NT2/D1 (cell line): ENCODE measurements around the gene LRRC2.
A peak's percentile ranks its signal among the peaks of the same experiment; 100 is the strongest.
"Not testable (repeated sequence)": the region's sequence is repeated elsewhere in the genome, so short reads cannot be mapped to it uniquely, and the experiment has no call there.

Experiments
- DNase-seq: peaks from one replicate; pipeline ENCODE4 v3.0.0-alpha.2; 2011; ENCODE audit warnings: low read depth, low spot score
- H3K27me3 ChIP-seq: 2 replicates; pipeline ENCODE4 v1.6.0; 2011; ENCODE audit warnings: mild to moderate bottlenecking; ENCODE audit not compliant: insufficient read length, insufficient read depth
- H3K36me3 ChIP-seq: 2 replicates; pipeline ENCODE4 v1.6.1; 2011; ENCODE audit warnings: mild to moderate bottlenecking, low read length, mixed read lengths; ENCODE audit not compliant: insufficient read depth, insufficient read length
- H3K4me1 ChIP-seq: 2 replicates; pipeline ENCODE4 v1.5.1; 2011; ENCODE audit not compliant: insufficient read depth, insufficient read length
- H3K4me3 ChIP-seq: 2 replicates; pipeline ENCODE4 v1.5.1; 2011; ENCODE audit warnings: low read depth; ENCODE audit not compliant: insufficient read length
- H3K9ac ChIP-seq: 2 replicates; pipeline ENCODE4 v1.6.0; 2011; ENCODE audit warnings: low read depth; ENCODE audit not compliant: insufficient read length
- H3K9me3 ChIP-seq: 2 replicates; pipeline ENCODE4 v1.5.1; 2011; ENCODE audit warnings: mild to moderate bottlenecking, low read length; ENCODE audit not compliant: insufficient read depth
- SUZ12 ChIP-seq: IDR thresholded peaks from 2 replicates; pipeline ENCODE4 v1.6.1; 2011; ENCODE audit not compliant: insufficient read length, insufficient read depth; ENCODE audit errors: extremely low read depth
- YY1 ChIP-seq: IDR thresholded peaks from 2 replicates; pipeline ENCODE4 v1.6.1; 2011; ENCODE audit not compliant: insufficient read length, insufficient read depth
- ZNF274 ChIP-seq: IDR thresholded peaks from 2 replicates; pipeline ENCODE4 v1.6.1; 2011; ENCODE audit warnings: mild to moderate bottlenecking, low read depth, low read length

Gene LRRC2

DNA sequence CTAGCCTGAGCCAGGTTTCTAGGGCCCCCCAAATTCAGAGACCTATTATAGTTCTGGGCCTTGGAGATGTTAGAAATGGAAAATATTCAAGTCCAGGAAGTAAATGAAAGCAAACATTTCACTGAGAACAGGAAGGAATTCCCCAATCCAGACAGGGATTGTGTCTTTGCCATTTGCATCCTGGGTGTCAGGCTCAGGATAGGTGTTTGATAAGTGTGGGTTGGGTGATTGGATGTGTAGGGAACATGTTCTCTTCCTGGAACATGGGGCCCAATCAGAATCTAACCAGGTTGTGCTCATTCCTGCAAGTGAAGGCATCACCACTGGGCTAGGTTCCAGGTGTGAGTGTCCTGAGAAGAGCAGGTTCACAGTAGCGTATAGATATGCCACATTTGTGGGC, 14.6 kb upstream of the LRRC2 start:
- no peak overlapping the region for H3K9ac ChIP-seq

GRCh38 chr3:46579756-46580286, 13.7 kb upstream of the LRRC2 start:
- Histone ChIP-seq H3K4me3 (peak overlapping the region; percentile 33), H3K9ac (peak overlapping the region; percentile 66), H3K36me3 (peaks cover 32% of the 10 kb centered on the region), H3K27me3 (no peaks in the 10 kb centered on the region), H3K4me1 (no peaks in the 10 kb centered on the region), H3K9me3 (0 out of 2 replicates have a peak, but pooled peaks cover 1% of the 10 kb centered on the region)
- TF ChIP-seq YY1: no peak
- TF ChIP-seq ZNF274: no peak
- no peak for TF ChIP-seq SUZ12
- DNase-seq: no peak

More for the DNA sequence above, 14.6 kb upstream of the LRRC2 start:
- Histone ChIP-seq H3K36me3 (peaks cover 38% of the 10 kb centered on the region), H3K27me3 (no peaks in the 10 kb centered on the region), H3K4me3 (no peak overlapping the region), H3K9me3 (0 out of 2 replicates have a peak, but pooled peaks cover 6% of the 10 kb centered on the region), H3K4me1 (no peaks in the 10 kb centered on the region)
- TF ChIP-seq YY1 (no peak), SUZ12 (no peak), ZNF274 (no peak)
- no peak for DNase-seq

- Histone ChIP-seq H3K9ac (peak overlapping the region; percentile 66), H3K9me3 (no peaks in the 10 kb centered on the region), H3K27me3 (no peaks in the 10 kb centered on the region), H3K4me1 (no peaks in the 10 kb centered on the region), H3K4me3 (peak overlapping the region; percentile 33), H3K36me3 (peaks cover 29% of the 10 kb centered on the region)
- no peak for TF ChIP-seq YY1
- TF ChIP-seq ZNF274: no peak
- no peak for TF ChIP-seq SUZ12
- DNase-seq: no peak
Observed at GRCh38 chr3:46578973-46579755, 13.1 kb upstream of the LRRC2 start.

- peak overlapping the region; percentile 54 for H3K4me3 ChIP-seq
Observed at GRCh38 chr3:46577580-46578249, 11.6 kb upstream of the LRRC2 start.

GRCh38 chr3:46576879-46577278, 10.8 kb upstream of the LRRC2 start:
- no peak for DNase-seq
- Histone ChIP-seq H3K27me3 (no peaks in the 10 kb centered on the region), H3K4me1 (no peaks in the 10 kb centered on the region), H3K36me3 (peaks cover 17% of the 10 kb centered on the region), H3K9me3 (no peaks in the 10 kb centered on the region), H3K9ac (peak overlapping the region; percentile 86), H3K4me3 (peak overlapping the region; percentile 37)
- TF ChIP-seq YY1 (no peak), SUZ12 (no peak), ZNF274 (no peak)

More at GRCh38 chr3:46577580-46578249, 11.6 kb upstream of the LRRC2 start:
- DNase-seq, H3K4me1 ChIP-seq, H3K27me3 ChIP-seq, H3K9me3 ChIP-seq: not testable (repeated sequence)
- Histone ChIP-seq H3K36me3 (peaks cover 19% of the 10 kb centered on the region), H3K9ac (peak overlapping the region; percentile 61)

DNA sequence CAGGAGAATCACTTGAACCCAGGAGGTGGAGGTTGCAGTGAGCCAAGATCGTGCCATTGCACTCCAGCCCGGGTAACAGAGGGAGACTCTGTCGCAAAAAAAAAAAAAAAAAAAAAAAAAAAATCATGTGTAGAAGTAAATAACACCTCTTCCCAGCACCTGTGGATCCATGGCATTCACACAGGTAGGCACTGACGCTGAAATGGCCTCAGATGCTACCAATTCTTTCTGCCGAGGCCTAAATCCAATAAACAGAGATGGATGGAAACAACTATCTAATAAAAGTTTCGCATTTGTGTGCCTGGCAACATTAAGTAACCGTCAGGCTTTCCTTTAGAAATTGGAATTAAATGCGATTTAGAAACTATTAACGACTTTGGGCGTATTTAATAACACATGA, 10.3 kb upstream of the LRRC2 start:
- no peaks in the 10 kb centered on the region for H3K4me1 ChIP-seq
- H3K27me3 ChIP-seq: no peaks in the 10 kb centered on the region
- peak overlapping the region; percentile 37 for H3K4me3 ChIP-seq
- H3K9me3 ChIP-seq: no peaks in the 10 kb centered on the region
- H3K9ac ChIP-seq: peak overlapping the region; percentile 86
- TF ChIP-seq YY1: no peak
- no peak for TF ChIP-seq ZNF274
- no peak for TF ChIP-seq SUZ12
- H3K36me3 ChIP-seq: peaks cover 17% of the 10 kb centered on the region
- no peak for DNase-seq

DNA sequence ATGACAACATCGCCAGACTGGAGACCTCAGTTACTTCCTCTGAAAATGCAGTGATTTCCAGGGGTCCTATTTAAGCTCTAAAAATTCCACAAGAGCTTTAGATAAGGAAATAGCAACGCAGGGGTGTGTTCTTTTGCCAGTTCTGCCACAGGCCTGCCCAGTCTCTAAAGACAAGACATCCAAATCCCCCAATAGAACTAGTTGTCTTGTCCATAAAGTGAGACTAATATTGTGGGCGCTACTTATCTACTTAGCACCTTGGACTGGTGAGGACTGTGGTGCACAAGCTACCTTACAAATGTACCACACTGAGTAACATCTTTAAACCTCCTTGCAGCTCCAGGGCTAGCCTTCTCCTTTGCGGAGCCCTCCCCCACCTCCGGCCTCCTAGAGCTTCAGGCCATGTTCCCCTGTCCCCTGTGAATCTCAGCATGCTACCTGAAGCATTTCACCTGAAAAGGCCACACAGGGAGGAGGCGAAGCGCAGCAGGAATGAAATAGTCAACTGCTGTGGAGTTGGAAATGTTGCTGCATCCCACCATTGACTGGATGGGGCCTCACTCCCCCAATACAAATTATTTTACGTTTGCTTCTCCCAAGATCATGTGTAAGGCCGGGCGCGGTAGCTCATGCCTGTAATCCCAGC, 9.6 kb upstream of the LRRC2 start:
- TF ChIP-seq YY1 (no peak), ZNF274 (no peak), SUZ12 (no peak)
- peaks cover 13% of the 10 kb centered on the region for H3K36me3 ChIP-seq
- no peak for DNase-seq
- H3K4me1 ChIP-seq: no peaks in the 10 kb centered on the region
- H3K9me3 ChIP-seq: no peaks in the 10 kb centered on the region
- H3K27me3 ChIP-seq: no peaks in the 10 kb centered on the region
- no peak overlapping the region for H3K4me3 ChIP-seq
- H3K9ac ChIP-seq: peak overlapping the region; percentile 37
